ENCODE data around the gene NIP7.

The NIP7 gene

GRCh38 chr16:69378036-69378435 is 38.5 kb downstream of the NIP7 start:
- Histone ChIP-seq H4K20me1 (ENCODE audit: insufficient read depth, low read length) (no peaks in the 10 kb centered on the region), H3K27me3 (ENCODE audit: insufficient read depth, low read length) (no peaks in the 10 kb centered on the region), H3K4me3 (ENCODE audit: low read depth, low read length, poor library complexity, severe bottlenecking) (no peak overlapping the region), H3F3A (ENCODE audit: insufficient read depth, low read length) (no peaks in the 10 kb centered on the region), H3K36me3 (ENCODE audit: insufficient read depth, low read length) (peaks cover 79% of the 10 kb centered on the region), H3K79me2 (ENCODE audit: insufficient read depth, low read length) (peaks cover 7% of the 10 kb centered on the region), H3K9ac (ENCODE audit: low read length) (no peak overlapping the region), H2AFZ (ENCODE audit: low read length) (no peak overlapping the region), H3K9me2 (ENCODE audit: low read depth, low read length) (no peaks in the 10 kb centered on the region), H3K4me2 (ENCODE audit: low read length) (no peak overlapping the region), H3K4me1 (ENCODE audit: insufficient read depth, low read length, severe bottlenecking) (peaks cover under 1% of the 10 kb centered on the region), H3K9me3 (ENCODE audit: low read length) (no peaks in the 10 kb centered on the region), H3K27ac (ENCODE audit: low read depth, low read length, poor library complexity, severe bottlenecking) (no peak overlapping the region)
- TF ChIP-seq, protein P1, sequence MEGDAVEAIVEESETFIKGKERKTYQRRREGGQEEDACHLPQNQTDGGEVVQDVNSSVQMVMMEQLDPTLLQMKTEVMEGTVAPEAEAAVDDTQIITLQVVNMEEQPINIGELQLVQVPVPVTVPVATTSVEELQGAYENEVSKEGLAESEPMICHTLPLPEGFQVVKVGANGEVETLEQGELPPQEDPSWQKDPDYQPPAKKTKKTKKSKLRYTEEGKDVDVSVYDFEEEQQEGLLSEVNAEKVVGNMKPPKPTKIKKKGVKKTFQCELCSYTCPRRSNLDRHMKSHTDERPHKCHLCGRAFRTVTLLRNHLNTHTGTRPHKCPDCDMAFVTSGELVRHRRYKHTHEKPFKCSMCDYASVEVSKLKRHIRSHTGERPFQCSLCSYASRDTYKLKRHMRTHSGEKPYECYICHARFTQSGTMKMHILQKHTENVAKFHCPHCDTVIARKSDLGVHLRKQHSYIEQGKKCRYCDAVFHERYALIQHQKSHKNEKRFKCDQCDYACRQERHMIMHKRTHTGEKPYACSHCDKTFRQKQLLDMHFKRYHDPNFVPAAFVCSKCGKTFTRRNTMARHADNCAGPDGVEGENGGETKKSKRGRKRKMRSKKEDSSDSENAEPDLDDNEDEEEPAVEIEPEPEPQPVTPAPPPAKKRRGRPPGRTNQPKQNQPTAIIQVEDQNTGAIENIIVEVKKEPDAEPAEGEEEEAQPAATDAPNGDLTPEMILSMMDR (IDR thresholded peaks at IDR 0.05; ENCODE audit: low read length) = no peak
- TF ChIP-seq EZH2 (IDR thresholded peaks at IDR 0.05; ENCODE audit: borderline replicate concordance, low read length) = no peak

GRCh38 chr16:69378760-69379159 is 39.2 kb downstream of the NIP7 start:
- H3K4me2 ChIP-seq (ENCODE audit: low read length) = no peak overlapping the region
- TF ChIP-seq EZH2 (IDR thresholded peaks at IDR 0.05; ENCODE audit: borderline replicate concordance, low read length) = no peak
- TF ChIP-seq, protein P1 (IDR thresholded peaks at IDR 0.05; ENCODE audit: low read length) = no peak
- no peaks in the 10 kb centered on the region for H3K27me3 ChIP-seq (ENCODE audit: insufficient read depth, low read length)
- H3K9me3 ChIP-seq (ENCODE audit: low read length) = no peaks in the 10 kb centered on the region
- no peak overlapping the region for H3K4me3 ChIP-seq (ENCODE audit: low read depth, low read length, poor library complexity, severe bottlenecking)
- no peak overlapping the region for H2AFZ ChIP-seq (ENCODE audit: low read length)
- H3K79me2 ChIP-seq (ENCODE audit: insufficient read depth, low read length) = peaks cover 13% of the 10 kb centered on the region
- no peaks in the 10 kb centered on the region for H3K9me2 ChIP-seq (ENCODE audit: low read depth, low read length)
- H3K36me3 ChIP-seq (ENCODE audit: insufficient read depth, low read length) = peaks cover 81% of the 10 kb centered on the region
- H4K20me1 ChIP-seq (ENCODE audit: insufficient read depth, low read length) = no peaks in the 10 kb centered on the region
- peaks cover 3% of the 10 kb centered on the region for H3K4me1 ChIP-seq (ENCODE audit: insufficient read depth, low read length, severe bottlenecking)
- no peaks in the 10 kb centered on the region for H3F3A ChIP-seq (ENCODE audit: insufficient read depth, low read length)
- H3K9ac ChIP-seq (ENCODE audit: low read length) = no peak overlapping the region
- no peak overlapping the region for H3K27ac ChIP-seq (ENCODE audit: low read depth, low read length, poor library complexity, severe bottlenecking)

GRCh38 chr16:69381231-69381630 is 41.7 kb downstream of the NIP7 start:
- no peak overlapping the region for H3K4me3 ChIP-seq (ENCODE audit: low read depth, low read length, poor library complexity, severe bottlenecking)
- no peaks in the 10 kb centered on the region for H4K20me1 ChIP-seq (ENCODE audit: insufficient read depth, low read length)
- no peaks in the 10 kb centered on the region for H3K27me3 ChIP-seq (ENCODE audit: insufficient read depth, low read length)
- peaks cover 75% of the 10 kb centered on the region for H3K36me3 ChIP-seq (ENCODE audit: insufficient read depth, low read length)
- H3K4me1 ChIP-seq (ENCODE audit: insufficient read depth, low read length, severe bottlenecking) = peaks cover 16% of the 10 kb centered on the region
- H3K9ac ChIP-seq (ENCODE audit: low read length) = no peak overlapping the region
- TF ChIP-seq, protein P1 (IDR thresholded peaks at IDR 0.05; ENCODE audit: low read length) = no peak
- TF ChIP-seq EZH2 (IDR thresholded peaks at IDR 0.05; ENCODE audit: borderline replicate concordance, low read length) = no peak
- no peaks in the 10 kb centered on the region for H3K9me2 ChIP-seq (ENCODE audit: low read depth, low read length)
- H3K9me3 ChIP-seq (ENCODE audit: low read length) = no peaks in the 10 kb centered on the region
- no peaks in the 10 kb centered on the region for H3F3A ChIP-seq (ENCODE audit: insufficient read depth, low read length)
- H3K4me2 ChIP-seq (ENCODE audit: low read length) = no peak overlapping the region
- H2AFZ ChIP-seq (ENCODE audit: low read length) = no peak overlapping the region
- H3K27ac ChIP-seq (ENCODE audit: low read depth, low read length, poor library complexity, severe bottlenecking) = no peak overlapping the region
- peaks cover 28% of the 10 kb centered on the region for H3K79me2 ChIP-seq (ENCODE audit: insufficient read depth, low read length)
